GM18508 (cell line): ENCODE measurements around the gene FAM83G.
"Not testable (repeated sequence)": the region's sequence is repeated elsewhere in the genome, so short reads cannot be mapped to it uniquely, and the experiment has no call there.

Experiments
- ATAC-seq: cut with Tn5 transposase; IDR thresholded peaks from one replicate; pipeline ENCODE4 v1.9.1; 2021; ENCODE audit warnings: moderate number of reproducible peaks; ENCODE audit not compliant: insufficient read depth, unreplicated experiment

The FAM83G gene

DNA sequence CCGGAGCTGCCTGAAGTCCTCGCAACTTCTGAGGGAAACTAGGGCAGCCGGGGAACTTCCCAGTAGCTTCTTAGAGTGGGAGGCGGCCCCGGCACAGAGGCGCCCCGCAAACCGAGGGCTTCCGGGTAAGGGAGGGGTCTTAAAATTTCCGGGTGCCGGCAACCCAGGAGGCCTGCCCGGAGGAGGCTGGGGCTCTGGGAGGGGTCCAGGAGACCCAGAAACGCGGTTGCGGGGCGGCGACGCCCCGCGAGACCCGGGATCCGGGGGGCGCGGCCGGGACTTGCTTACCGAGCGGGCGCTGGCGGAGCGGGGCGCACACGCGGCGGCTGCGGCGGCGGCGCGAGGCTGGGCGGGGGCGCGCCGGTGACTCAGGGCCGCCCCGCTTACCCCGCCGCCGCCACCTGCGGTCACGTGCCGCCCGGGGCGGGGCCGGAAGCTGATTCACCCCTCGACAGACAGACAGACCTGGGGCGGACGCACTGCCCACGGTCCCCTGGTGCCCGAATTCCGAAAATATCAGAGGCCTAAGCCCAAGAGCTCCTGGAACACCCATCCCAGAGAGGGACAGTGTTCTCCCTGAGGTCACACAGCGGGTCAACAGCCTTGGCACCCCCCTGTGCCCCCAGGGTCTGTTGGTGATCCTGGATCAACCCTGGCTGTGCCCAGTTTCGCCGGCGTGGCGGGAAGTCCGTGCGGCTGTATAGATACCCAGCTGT, at the start of gene FAM83G:
FAM83G (minus strand) TSS at position 344 of the 716 bp plus-strand sequence. CDS start 723 bp downstream, outside the sequence.
- no peak for ATAC-seq

DNA sequence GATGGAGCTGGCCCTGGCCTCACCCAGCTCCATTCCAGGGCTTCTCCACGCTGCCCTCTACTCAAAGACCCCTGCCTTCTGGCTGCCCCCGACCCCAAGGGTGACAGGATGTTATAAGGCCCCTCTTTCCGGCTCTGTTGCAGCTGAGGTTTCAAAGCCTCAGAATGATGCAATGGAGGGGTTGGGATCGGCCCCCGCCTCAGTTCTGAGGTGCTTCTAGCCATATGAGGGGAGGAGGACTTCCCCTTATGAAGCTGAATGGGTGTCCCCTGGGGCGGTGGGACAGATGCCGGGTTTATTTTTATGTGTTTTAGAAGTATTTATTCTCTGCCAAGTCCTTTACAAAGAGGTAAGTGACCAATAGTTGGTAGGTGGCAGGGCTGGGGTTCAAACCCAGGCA, 44.3 kb upstream of the FAM83G start:
- not testable (repeated sequence) for ATAC-seq

- not testable (repeated sequence) for ATAC-seq
Measured at GRCh38 chr17:19047510-19047909, 42.9 kb upstream of the FAM83G start.

GRCh38 chr17:19046782-19047375, 42.3 kb upstream of the FAM83G start, which contains the start of gene GRAP:
GRAP (minus strand) TSS chr17:19046957; CDS start chr17:19046926, 31 bp downstream.
- not testable (repeated sequence) for ATAC-seq

DNA sequence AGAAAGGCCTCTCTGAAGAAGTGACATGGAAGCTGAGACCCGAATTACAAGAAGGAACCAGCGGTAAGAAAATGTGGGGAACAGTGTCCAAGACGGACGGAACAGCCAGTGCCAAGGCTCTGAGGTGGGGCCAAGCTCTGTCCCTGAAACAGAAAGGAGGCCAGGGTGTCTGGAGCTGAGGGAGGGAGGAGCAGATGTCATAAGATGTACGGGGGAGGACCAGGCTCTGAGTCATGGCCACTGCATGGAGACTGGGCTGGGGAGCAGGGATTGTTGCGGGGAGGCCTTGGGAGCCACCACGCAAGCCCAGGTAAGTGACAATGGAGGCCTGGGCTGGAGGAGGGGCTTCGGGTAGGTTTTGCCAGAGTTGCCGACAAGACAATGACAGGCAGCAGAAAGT, 40.1 kb upstream of the FAM83G start:
- not testable (repeated sequence) for ATAC-seq

GRCh38 chr17:19043032-19043431, 38.5 kb upstream of the FAM83G start:
- ATAC-seq = not testable (repeated sequence)

DNA sequence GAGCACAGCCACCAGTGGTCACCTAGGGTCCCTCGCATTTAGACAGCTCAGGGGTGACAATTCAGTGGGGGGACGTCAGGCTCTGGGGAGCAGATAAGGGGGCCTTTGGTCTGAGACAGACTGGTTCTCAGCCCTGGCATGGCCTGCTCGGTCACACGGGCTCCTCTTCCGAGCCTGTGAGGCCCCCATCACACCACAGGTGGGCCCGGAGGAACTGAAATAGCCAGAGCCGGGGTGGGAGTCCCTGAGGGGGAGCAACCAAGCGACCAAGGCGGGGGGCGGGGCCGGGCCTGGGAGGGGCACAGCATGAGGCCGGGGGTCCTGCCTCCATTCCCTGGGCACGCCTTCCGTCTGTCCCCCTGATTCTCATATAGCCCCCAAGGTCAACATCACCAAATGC, 37.8 kb upstream of the FAM83G start:
- not testable (repeated sequence) for ATAC-seq

- ATAC-seq = not testable (repeated sequence)
Measured at GRCh38 chr17:19041871-19042270, 37.3 kb upstream of the FAM83G start.

DNA sequence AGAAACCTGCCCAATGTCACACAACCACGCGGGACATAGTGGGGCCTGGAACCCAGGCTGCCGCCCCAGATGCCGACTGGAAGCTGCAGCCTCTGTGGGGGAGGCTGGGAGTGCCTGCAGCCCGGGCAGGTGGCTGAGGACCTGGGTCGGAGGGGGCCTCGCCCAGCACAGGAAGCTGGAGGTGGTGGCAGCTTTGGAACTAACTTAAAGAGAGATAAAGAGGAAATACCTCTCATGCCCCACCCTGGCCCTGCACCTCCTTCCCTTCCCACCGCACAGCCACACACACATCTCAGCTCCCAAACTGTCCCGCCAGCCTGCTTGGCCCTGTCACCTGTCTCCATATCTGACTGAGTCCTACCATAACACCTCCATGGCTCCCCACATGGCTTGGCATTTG, 35.8 kb upstream of the FAM83G start:
- not testable (repeated sequence) for ATAC-seq

DNA sequence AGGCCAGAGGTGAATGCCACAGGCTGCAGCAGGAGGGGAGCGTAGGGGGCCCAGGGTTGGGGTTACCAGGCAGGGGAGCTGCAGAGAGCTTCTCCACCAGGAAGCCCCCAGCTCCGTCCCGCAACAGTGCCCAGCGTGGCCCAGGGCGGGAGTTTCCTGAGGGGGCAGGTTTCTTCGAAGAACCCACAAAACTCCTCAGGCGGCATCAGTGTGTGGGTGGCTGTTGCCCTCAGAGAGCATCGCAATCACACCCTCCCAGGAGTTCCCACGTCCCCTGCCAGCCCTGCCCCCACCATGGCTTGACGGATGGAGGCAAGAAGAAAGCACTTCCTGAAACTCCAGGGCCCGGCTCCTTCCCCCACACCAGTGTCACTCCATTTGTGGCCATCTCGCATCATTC, 34.2 kb upstream of the FAM83G start:
- ATAC-seq = not testable (repeated sequence)

GRCh38 chr17:19038007-19038406, 33.4 kb upstream of the FAM83G start:
- not testable (repeated sequence) for ATAC-seq

DNA sequence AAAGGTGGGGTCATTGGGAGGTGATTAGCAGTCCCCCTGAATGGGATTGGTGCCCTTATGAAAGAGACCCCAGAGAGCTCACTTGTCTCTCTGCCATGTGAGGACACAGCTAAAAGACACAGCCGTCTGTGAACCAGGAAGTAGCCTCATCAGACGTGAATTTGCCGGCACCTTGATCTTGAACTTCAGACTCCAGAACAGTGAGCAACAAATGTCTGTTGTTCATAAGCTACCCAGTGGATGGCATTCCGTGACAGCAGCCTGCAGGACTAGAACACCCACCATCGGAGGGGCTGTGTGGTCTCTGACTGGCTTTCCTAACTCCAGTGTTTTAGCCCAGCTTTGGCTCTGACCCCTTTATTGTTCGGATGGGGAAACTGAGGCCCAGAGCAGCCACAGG, 33.0 kb upstream of the FAM83G start:
- not testable (repeated sequence) for ATAC-seq

GRCh38 chr17:19036186-19036585, 31.6 kb upstream of the FAM83G start:
- ATAC-seq = not testable (repeated sequence)

GRCh38 chr17:19032377-19032988, 27.9 kb upstream of the FAM83G start:
- not testable (repeated sequence) for ATAC-seq

GRCh38 chr17:19031729-19032128, 27.2 kb upstream of the FAM83G start:
- not testable (repeated sequence) for ATAC-seq

GRCh38 chr17:19030771-19031449, 26.3 kb upstream of the FAM83G start:
- ATAC-seq = not testable (repeated sequence)

DNA sequence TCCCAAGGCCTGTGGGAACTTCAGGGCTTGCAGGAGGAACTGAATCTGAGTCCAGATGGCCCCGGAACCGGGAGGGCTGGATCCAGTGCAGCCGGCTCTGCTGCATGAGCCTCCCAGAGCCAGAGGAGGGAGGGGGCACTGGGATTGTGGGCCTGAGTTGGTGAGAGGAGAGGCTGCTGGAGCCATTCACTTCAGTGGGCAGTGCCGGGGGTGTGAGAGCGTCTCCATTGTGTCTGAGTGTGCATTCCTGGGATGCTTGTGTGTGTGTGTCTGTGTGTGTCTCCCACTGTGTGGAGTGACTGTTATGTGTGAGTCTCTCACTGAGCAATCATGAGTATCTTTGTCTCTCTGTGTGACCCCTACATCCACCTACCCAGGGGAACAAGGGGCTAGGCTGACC, 25.2 kb upstream of the FAM83G start:
- ATAC-seq = not testable (repeated sequence)

DNA sequence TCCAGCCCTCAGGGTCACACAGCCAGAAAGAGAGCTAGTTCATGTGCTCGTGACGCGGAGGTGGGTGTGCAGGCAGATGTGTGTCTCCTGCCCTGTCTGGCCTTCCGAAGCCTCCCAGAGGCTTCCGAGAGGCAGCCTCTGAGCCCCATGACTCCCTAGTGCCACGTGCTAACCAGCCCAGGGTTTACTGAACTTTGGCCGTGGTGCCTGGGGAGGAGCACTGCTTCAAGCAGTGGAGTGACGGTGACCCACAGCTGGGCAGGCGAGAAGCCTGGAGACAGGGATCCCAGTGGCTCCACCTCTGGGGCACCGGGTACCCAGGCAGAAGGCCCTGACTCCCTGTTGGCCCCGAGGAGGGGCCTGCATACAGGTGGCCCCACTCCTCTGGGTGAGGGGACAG, 24.1 kb upstream of the FAM83G start:
- not testable (repeated sequence) for ATAC-seq

GRCh38 chr17:19024101-19025078, 19.8 kb upstream of the FAM83G start:
- ATAC-seq = no peak
